Measurements from ENCODE around the gene PLXNA2. TPM values are rescaled to one million over a fixed set of nuclear protein-coding genes. Genes with fewer than 3 reads are reported as not detected.

Gene PLXNA2
- total RNA-seq, 1 experiment from 2014 or later, result 0.89 TPM

DNA sequence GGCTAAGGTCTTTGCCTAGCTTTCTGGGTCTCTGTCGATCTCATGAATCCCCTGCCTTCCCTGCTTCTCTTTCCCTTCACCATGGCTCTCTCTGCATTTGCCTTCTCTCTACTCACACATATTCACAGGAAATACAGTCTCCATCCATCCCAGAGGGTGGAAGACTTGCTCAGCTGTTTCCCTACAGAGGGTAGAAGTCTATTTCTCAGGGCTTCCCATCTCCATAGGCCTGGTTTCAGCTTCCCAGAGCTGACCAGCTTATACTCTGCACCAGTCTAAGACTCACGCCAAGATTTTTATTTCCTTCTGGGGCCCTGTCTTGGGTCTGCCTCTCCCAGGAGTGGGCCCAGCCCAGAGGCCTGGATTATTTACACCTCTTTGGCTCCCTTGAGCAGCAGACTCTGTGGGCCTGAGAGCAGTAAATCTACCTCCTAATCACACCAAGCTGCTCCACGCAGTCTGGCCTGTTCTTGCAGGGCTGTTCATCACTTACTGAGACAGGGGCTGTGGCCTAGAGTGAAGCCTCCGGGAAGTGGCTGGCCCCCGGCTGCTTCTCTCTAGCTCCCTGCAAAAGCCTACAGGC lies 102.5 kb downstream of the PLXNA2 start:
- intact Hi-C loops (cut with micrococcal nuclease), result no loop called here
- Histone ChIP-seq H3K9me3 (ENCODE audit: control insufficient read depth in 1 of 2, insufficient read depth in 1 of 2, low read depth in 1 of 2, low read length in 2 of 2) (no peaks in the 10 kb centered on the region), H3K79me2 (ENCODE audit: insufficient read depth, low read length) (no peaks in the 10 kb centered on the region), H2AFZ (ENCODE audit: low read depth, low read length, poor library complexity, severe bottlenecking) (no peak overlapping the region), H3K27me3 (ENCODE audit: insufficient read depth, low read length) (no peaks in the 10 kb centered on the region), H3K27ac (ENCODE audit: low read depth, low read length) (no peak overlapping the region), H3K36me3 (ENCODE audit: control insufficient read depth in 1 of 2, insufficient read depth in 2 of 2, low read length in 2 of 2) (no peaks in the 10 kb centered on the region), H4K20me1 (ENCODE audit: insufficient read depth) (no peaks in the 10 kb centered on the region), H3K9me2 (ENCODE audit: insufficient read depth) (no peaks in the 10 kb centered on the region), H3K9ac (ENCODE audit: low read length) (no peak overlapping the region), H3K4me3 (replicated peaks in 1 of 2; ENCODE audit: low read depth in 1 of 2, low read length in 2 of 2) (no peak overlapping the region), H3K4me2 (ENCODE audit: low read length) (no peak overlapping the region), H3K4me1 (ENCODE audit: control insufficient read depth in 1 of 2, insufficient read depth in 2 of 2, low read length in 2 of 2) (no peaks in the 10 kb centered on the region)
- RAD21 ChIA-PET (ENCODE audit: low non-redundant PET in 1 of 2, low total read pairs in 2 of 2, uncharacterized antibody in 2 of 2, unreplicated experiment in 2 of 2), result no interaction called here
- CTCF ChIA-PET, result interaction anchor here (1.2 kb wide), 1 partner anchor 9 kb away, joined by 5 read pairs; no protein-coding TSS in a partner anchor
- no peak for TF ChIP-seq POLR2AphosphoS5 (IDR thresholded peaks at IDR 0.05; ENCODE audit: low read depth, low read length)
- no peak for TF ChIP-seq TCF7L2 (IDR thresholded peaks at IDR 0.05; ENCODE audit: borderline replicate concordance, extremely low read depth, insufficient read depth, insufficient read length)
- TF ChIP-seq CEBPB (IDR thresholded peaks at IDR 0.05; ENCODE audit: low read depth), result no peak
- TF ChIP-seq, protein P1, sequence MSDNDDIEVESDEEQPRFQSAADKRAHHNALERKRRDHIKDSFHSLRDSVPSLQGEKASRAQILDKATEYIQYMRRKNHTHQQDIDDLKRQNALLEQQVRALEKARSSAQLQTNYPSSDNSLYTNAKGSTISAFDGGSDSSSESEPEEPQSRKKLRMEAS (IDR thresholded peaks at IDR 0.05), result no peak
- no peak for TF ChIP-seq RAD21 (IDR thresholded peaks at IDR 0.05; ENCODE audit: low read depth)
- no peak for TF ChIP-seq POLR2A (IDR thresholded peaks at IDR 0.05; ENCODE audit: borderline replicate concordance, extremely low read depth, insufficient read depth, insufficient read length)
- TF ChIP-seq, protein P2, sequence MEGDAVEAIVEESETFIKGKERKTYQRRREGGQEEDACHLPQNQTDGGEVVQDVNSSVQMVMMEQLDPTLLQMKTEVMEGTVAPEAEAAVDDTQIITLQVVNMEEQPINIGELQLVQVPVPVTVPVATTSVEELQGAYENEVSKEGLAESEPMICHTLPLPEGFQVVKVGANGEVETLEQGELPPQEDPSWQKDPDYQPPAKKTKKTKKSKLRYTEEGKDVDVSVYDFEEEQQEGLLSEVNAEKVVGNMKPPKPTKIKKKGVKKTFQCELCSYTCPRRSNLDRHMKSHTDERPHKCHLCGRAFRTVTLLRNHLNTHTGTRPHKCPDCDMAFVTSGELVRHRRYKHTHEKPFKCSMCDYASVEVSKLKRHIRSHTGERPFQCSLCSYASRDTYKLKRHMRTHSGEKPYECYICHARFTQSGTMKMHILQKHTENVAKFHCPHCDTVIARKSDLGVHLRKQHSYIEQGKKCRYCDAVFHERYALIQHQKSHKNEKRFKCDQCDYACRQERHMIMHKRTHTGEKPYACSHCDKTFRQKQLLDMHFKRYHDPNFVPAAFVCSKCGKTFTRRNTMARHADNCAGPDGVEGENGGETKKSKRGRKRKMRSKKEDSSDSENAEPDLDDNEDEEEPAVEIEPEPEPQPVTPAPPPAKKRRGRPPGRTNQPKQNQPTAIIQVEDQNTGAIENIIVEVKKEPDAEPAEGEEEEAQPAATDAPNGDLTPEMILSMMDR (IDR thresholded peaks at IDR 0.05 in 2 of 3, conservative IDR thresholded peaks at IDR 0.05 in 1 of 3; ENCODE audit: borderline replicate concordance in 1 of 3, insufficient read depth in 1 of 3, low read depth in 2 of 3, low read length in 2 of 3), result no peak
- TF ChIP-seq ZFX (IDR thresholded peaks at IDR 0.05), result no peak
- TF ChIP-seq SIN3A (IDR thresholded peaks at IDR 0.05; ENCODE audit: low read depth), result no peak
- no peak for TF ChIP-seq ELF1 (IDR thresholded peaks at IDR 0.05; ENCODE audit: borderline replicate concordance, low read depth)
- no peak for TF ChIP-seq SP1 (IDR thresholded peaks at IDR 0.05; ENCODE audit: low read depth)
- no peak for TF ChIP-seq CBX3 (IDR thresholded peaks at IDR 0.05; ENCODE audit: low read depth)
- no peak for TF ChIP-seq SRF (IDR thresholded peaks at IDR 0.05; ENCODE audit: low read depth)
- TF ChIP-seq YY1 (IDR thresholded peaks at IDR 0.05; ENCODE audit: extremely low read depth, insufficient replicate concordance, low read depth, low read length), result no peak
- no peak for ATAC-seq
- BruUV-seq (replicated peaks), result no TSS peak
- POLR2A ChIA-PET, result no interaction called here
- DNase-seq (ENCODE audit: low read depth, low spot score), result no peak

Data from HCT116 (cell line).